Suprapubic skin (tissue), 4 donors: ENCODE measurements around the gene POLR2C. TPM values are rescaled to one million over a fixed set of nuclear protein-coding genes. Genes with fewer than 3 reads are reported as not detected.

ENCODE experiments used
- DNase-seq, 2 donors: peaks; one replicate each; pipeline ENCODE4 v3.0.0-alpha.2; 2019; ENCODE audit warnings: low spot score in 2 of 2
- H3K27ac ChIP-seq: fragments of 200-600 bp; sonication (generic); one replicate; pipeline ENCODE4 v1.5.1; 2019
- H3K27me3 ChIP-seq: fragments of 200-600 bp; sonication (generic); one replicate; pipeline ENCODE4 v1.5.1; 2019
- H3K36me3 ChIP-seq: fragments of 200-600 bp; sonication (generic); one replicate; pipeline ENCODE4 v1.5.1; 2019
- H3K4me1 ChIP-seq: fragments of 200-600 bp; sonication (generic); one replicate; pipeline ENCODE4 v1.5.1; 2019
- H3K4me3 ChIP-seq: fragments of 200-600 bp; sonication (generic); one replicate; pipeline ENCODE4 v1.5.1; 2019; ENCODE audit warnings: mild to moderate bottlenecking
- H3K9me3 ChIP-seq: fragments of 200-600 bp; sonication (generic); one replicate; pipeline ENCODE4 v1.5.1; 2019
- EP300 ChIP-seq: sonication (generic); formaldehyde crosslinking; IDR thresholded peaks from one replicate; pipeline ENCODE4 v1.6.1; 2017; ENCODE audit warnings: antibody characterized with exemption
- POLR2A ChIP-seq, 2 donors: fragments of 450-650 bp; IDR thresholded peaks; one replicate each; pipeline ENCODE4 v1.6.1; 2017; ENCODE audit warnings: antibody characterized with exemption in 2 of 2, mild to moderate bottlenecking in 2 of 2, moderate library complexity in 2 of 2
- POLR2AphosphoS5 ChIP-seq, 3 donors: sonication (generic); formaldehyde crosslinking; IDR thresholded peaks; one replicate each; pipeline ENCODE4 v1.6.1; 2017; ENCODE audit warnings: antibody characterized with exemption in 3 of 3
- WGBS: methylation state at CpG from one replicate; pipeline ENCODE4 v1.1.5; 2018; 5-methylcytosine and 5-hydroxymethylcytosine counted together
- total RNA-seq, 4 donors: library from RNA; depleted of rRNA; stranded (reverse); fragments of >200 nt; gene quantifications; one replicate each; pipeline ENCODE4 v1.1.0, GENCODE V29; 2016
- TF ChIP-seq, protein P1 (sequence below), 2 donors: fragments of 200-600 bp in 1 of 2; fragments of 450-650 bp in 1 of 2; sonication (generic) in 1 of 2; IDR thresholded peaks; one replicate each; pipeline ENCODE4 v1.5.1; 2016 to 2019; ENCODE audit warnings: antibody characterized with exemption in 2 of 2, mild to moderate bottlenecking in 1 of 2, moderate library complexity in 1 of 2

POLR2C gene
- total RNA-seq, 4 donors from 2014 or later = 65.0 to 80.3 (median 72.0) TPM

DNA sequence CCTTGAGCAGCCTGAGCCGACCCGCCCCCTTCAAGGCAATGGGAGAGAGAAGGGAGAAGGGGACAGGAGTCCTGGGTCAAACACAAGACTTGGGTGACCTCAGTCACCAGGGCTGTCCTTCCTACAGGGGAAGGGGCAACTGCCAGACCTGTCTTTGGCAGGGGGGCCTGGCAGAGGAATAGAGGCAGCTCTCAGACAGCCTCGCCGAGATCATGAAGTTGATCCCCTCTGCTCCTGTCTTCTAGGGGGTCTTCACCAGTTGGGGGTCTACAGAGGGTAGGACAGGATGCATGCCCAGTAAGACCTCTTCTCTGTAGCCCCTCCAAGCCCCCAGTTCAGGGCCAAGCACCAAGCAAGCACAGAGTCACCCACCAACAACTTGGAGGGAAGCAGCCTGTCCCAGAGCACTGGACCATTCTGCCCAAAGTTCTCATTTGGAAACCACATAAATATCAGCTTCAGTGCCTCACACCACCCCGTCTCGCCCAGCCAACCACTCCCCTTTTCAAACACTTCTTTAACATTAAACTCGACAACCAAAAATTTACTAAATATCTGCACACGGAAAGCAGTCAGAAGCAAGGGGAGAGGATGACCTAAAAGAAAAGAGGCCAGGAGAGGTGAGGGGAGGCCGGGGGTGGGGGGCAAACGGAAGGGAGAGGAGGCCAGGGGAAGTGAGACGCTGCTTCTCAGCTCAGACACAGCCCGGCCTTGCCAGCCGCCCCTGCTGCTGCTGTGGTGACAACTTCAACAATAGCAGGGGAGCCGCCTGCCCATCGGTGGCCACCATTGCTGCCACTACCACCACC lies 16.1 kb downstream of the POLR2C start:
- Histone ChIP-seq H3K4me3 (peak overlapping the region; percentile 49), H3K9me3 (no peaks in the 10 kb centered on the region), H3K4me1 (peaks cover 52% of the 10 kb centered on the region), H3K27ac (no peak overlapping the region), H3K27me3 (no peaks in the 10 kb centered on the region), H3K36me3 (peaks cover 23% of the 10 kb centered on the region)
- DNase-seq = no peak
- 65% methylated on average over 13 of the region's 15 CpGs for WGBS
- TF ChIP-seq, protein P1, sequence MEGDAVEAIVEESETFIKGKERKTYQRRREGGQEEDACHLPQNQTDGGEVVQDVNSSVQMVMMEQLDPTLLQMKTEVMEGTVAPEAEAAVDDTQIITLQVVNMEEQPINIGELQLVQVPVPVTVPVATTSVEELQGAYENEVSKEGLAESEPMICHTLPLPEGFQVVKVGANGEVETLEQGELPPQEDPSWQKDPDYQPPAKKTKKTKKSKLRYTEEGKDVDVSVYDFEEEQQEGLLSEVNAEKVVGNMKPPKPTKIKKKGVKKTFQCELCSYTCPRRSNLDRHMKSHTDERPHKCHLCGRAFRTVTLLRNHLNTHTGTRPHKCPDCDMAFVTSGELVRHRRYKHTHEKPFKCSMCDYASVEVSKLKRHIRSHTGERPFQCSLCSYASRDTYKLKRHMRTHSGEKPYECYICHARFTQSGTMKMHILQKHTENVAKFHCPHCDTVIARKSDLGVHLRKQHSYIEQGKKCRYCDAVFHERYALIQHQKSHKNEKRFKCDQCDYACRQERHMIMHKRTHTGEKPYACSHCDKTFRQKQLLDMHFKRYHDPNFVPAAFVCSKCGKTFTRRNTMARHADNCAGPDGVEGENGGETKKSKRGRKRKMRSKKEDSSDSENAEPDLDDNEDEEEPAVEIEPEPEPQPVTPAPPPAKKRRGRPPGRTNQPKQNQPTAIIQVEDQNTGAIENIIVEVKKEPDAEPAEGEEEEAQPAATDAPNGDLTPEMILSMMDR (IDR thresholded peaks at IDR 0.05) = no peak
- TF ChIP-seq POLR2A (IDR thresholded peaks at IDR 0.05) (no peak), POLR2AphosphoS5 (IDR thresholded peaks at IDR 0.05) (no peak), EP300 (no peak)

GRCh38 chr16:57479205-57479975 lies 16.9 kb downstream of the POLR2C start:
- WGBS = 18% methylated on average over 20 of the region's 36 CpGs
- TF ChIP-seq POLR2A (IDR thresholded peaks at IDR 0.05) = no peak
- TF ChIP-seq, protein P1 (IDR thresholded peaks at IDR 0.05) = no peak
- TF ChIP-seq EP300 = no peak
- TF ChIP-seq POLR2AphosphoS5 (IDR thresholded peaks at IDR 0.05) = no peak
- Histone ChIP-seq H3K9me3 (no peaks in the 10 kb centered on the region), H3K4me3 (peak overlapping the region; percentile 49), H3K27ac (no peak overlapping the region), H3K27me3 (no peaks in the 10 kb centered on the region), H3K4me1 (peaks cover 60% of the 10 kb centered on the region), H3K36me3 (peaks cover 15% of the 10 kb centered on the region)
- peak in 1 of 2 donors; percentile 65 for DNase-seq

DNA sequence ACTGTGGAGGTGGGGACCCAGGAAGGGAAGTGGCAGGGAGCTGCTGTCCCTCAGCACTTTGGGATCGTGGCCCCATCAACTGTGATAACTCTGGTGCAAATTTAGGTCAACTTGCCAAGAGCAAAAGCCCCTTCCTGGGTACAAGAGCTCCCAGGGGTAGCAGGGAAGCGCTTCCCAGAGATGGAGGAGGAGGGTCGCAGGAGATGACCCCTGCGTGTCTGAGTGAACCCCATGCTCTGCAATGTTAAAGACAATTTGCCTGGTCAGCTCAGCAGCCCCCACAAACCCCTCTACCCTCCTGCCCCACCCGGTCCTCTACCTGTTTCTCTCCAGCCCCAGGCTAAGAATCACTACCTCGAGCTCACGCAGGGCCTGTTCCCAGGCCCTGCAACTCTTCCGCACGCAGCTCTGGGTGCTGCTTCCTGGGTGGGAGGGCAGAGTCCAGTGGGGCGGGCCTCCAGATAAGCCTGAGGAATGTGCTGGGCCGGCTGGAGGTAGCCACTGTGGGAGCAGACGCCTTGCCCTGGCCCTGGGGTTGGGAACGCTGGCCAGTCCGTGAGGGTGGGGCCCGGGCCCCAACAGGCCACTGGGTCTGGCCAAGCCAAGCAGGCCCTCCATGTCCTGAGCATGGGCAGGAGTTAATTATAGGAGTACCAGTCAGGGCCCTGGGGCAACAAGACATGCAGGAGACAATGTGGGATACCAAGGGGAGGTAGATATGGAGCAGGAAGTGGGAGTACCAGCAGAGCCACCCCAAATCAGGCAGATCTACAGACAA lies 17.7 kb downstream of the POLR2C start:
- Histone ChIP-seq H3K27ac (no peak overlapping the region), H3K9me3 (no peaks in the 10 kb centered on the region), H3K27me3 (no peaks in the 10 kb centered on the region), H3K4me3 (peak overlapping the region; percentile 49), H3K36me3 (peaks cover 7% of the 10 kb centered on the region), H3K4me1 (peaks cover 67% of the 10 kb centered on the region)
- TF ChIP-seq, protein P1 (IDR thresholded peaks at IDR 0.05) = no peak
- no peak for TF ChIP-seq POLR2AphosphoS5 (IDR thresholded peaks at IDR 0.05)
- TF ChIP-seq EP300 = no peak
- TF ChIP-seq POLR2A (IDR thresholded peaks at IDR 0.05) = no peak
- 47% methylated on average over 13 of the region's 15 CpGs for WGBS
- DNase-seq = no peak

DNA sequence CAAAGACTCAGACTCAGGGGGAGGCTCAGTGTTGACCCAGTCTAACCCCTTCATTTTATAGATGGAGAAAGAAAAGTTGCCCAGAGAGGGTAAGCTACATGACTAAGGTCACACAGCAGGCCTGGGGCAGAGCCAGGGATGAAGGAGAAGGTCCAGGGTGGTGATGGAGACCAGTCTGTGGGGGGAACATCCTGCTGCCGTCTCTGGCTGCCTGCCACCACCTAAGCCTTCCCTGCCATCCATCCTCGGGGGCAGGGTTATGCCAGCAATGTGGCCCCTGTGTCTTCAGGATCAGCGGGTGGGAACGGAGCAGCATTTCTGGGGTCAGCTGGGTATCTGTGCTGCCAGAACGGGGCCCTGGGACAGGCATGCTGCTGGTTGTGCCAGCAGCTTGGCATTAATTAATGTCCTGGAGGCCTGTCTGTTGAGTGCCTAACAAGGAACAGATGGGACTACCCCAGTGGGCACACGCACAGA lies 18.3 kb downstream of the POLR2C start:
- no peak for DNase-seq
- H3K4me1 ChIP-seq = peaks cover 72% of the 10 kb centered on the region
- H3K27ac ChIP-seq = no peak overlapping the region
- 36% methylated on average over 3 of the region's 6 CpGs for WGBS
- no peak overlapping the region for H3K4me3 ChIP-seq
- H3K9me3 ChIP-seq = no peaks in the 10 kb centered on the region
- no peaks in the 10 kb centered on the region for H3K27me3 ChIP-seq
- TF ChIP-seq, protein P1 (IDR thresholded peaks at IDR 0.05) = no peak
- TF ChIP-seq POLR2A (IDR thresholded peaks at IDR 0.05) = no peak
- TF ChIP-seq EP300 = no peak
- TF ChIP-seq POLR2AphosphoS5 (IDR thresholded peaks at IDR 0.05) = no peak
- H3K36me3 ChIP-seq = peaks cover 5% of the 10 kb centered on the region
